Suppressor macrophage treated with lipopolysaccharide for 4 hours (primary cell): Measurements from ENCODE around the gene ST3GAL3.

Source experiments
- DNase-seq: peaks from one replicate; pipeline ENCODE4 v3.0.0-alpha.2; 2020

The ST3GAL3 gene

DNA sequence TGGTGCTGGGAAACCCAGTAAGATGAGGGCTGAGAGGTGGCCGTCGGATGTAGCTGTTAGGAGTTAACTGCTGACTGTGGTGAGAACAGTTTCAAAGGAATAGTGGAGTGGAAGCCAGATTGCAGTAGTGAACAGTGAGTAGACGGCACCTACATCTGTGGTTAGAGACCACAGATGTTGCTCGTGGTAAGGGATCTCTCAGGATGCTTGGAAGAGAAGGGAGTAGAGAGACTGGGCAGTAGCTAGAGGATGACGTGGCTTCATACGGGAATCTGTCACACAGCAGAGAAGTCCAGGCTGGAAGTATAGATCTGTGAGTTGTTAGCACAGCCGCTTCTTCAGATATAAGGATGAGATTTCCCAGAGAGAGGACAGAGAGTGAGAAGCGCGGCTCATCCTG is 218.5 kb downstream of the ST3GAL3 start:
- DNase-seq = no peak

DNA sequence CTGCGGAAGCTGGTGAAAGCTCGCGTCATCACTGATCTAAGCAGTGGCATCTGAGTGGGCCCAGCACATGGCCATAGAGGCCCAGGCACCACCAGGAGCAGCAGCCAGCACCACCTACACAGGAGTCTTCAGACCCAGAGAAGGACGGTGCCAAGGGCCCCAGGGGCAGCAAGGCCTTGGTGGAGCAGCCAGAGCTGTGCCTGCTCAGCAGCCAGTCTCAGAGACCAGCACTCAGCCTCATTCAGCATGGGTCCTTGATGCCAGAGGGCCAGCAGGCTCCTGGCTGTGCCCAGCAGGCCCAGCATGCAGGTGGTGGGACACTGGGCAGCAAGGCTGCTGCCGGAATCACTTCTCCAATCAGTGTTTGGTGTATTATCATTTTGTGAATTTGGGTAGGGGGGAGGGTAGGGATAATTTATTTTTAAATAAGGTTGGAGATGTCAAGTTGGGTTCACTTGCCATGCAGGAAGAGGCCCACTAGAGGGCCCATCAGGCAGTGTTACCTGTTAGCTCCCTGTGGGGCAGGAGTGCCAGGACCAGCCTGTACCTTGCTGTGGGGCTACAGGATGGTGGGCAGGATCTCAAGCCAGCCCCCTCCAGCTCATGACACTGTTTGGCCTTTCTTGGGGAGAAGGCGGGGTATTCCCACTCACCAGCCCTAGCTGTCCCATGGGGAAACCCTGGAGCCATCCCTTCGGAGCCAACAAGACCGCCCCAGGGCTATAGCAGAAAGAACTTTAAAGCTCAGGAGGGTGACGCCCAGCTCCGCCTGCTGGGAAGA is 223.0 kb downstream of the ST3GAL3 start:
- DNase-seq = no peak

DNA sequence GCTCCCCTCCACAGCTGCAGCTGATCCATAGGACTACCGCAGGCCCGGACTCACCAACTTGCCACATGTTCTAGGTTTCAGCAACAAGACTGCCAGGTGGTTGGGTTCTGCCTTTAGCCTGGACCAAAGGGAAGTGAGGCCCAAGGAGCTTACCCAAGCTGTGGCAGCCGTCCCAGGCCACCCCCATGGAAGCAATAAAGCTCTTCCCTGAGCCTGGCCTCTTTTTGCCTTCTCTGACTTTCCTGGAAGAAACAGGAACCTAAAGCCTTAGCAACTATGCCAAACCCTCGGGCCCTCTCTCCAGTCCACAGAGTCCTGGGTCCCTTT is 223.6 kb downstream of the ST3GAL3 start:
- no peak for DNase-seq

DNA sequence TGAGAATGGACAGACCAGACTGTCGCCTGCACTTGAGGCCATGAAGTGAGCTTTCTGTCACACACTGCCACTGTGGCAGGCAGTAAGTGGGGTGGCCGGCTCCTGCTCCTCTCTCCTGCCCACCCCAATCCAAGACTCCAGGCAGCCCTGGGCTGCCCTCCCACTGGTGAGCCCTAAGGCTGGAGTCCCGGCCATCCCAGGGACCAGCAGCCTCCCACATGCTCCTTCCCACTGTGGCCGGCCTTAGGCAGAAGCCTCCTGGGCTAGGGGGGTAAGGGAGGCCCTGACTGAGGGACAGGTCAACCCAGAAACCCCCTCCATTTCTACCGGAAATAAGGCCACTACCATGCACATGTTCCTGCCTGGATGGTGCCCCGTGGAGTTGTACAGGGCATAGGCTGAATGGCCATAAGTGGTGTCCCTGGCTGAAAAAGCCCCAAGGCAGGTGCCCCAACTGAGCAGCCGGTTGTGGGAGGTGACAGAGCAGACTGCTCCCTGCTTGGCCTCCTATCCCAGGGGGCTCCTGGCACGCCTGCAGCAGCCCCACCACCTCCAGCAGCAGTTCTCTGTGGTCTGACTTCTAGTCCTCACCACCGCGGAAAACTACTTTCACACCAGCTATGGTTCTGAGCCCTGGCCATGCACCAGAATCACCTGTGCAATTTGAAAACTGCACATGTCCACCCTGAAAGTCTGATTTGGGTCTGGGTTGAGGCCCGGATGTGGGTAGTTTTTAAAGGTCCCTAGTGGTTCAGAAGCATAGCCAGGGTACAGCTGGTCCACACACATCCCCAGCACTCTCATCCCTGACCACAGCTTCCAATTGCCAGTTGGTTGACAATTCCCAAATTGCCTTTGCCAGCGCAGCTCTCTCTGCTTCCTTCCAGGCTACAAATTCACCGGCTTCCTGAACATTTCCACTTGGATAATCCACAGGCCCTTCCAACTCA is 224.7 kb downstream of the ST3GAL3 start:
- no peak for DNase-seq

DNA sequence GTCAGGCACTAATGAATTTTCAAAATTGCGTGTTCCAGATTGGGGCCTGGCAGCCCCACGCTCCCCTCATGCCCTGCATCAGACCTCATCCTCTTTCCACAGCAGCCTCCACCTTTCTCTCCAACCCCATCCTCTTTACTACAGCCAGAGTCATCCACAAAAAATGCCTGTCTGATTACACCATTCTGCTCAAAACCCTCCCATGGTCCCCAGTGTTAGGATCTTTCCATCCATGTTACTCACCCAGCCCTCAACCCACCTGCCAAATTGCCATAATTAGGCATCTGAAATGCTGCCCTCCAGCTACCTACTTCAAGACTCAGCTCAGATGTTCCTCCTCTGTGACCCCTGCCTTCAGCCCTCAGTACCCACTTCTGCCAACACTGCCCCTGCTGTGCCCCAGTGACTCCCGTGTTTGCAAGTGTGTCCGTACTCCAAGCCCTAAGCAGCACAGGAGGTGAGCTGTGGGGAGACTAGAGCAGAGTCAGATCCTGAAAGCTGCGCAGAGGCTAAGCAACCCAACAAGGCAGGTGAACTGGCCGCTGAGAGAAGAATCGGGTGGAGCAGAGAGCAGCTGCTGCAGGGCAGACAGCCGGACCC is 225.6 kb downstream of the ST3GAL3 start:
- no peak for DNase-seq

DNA sequence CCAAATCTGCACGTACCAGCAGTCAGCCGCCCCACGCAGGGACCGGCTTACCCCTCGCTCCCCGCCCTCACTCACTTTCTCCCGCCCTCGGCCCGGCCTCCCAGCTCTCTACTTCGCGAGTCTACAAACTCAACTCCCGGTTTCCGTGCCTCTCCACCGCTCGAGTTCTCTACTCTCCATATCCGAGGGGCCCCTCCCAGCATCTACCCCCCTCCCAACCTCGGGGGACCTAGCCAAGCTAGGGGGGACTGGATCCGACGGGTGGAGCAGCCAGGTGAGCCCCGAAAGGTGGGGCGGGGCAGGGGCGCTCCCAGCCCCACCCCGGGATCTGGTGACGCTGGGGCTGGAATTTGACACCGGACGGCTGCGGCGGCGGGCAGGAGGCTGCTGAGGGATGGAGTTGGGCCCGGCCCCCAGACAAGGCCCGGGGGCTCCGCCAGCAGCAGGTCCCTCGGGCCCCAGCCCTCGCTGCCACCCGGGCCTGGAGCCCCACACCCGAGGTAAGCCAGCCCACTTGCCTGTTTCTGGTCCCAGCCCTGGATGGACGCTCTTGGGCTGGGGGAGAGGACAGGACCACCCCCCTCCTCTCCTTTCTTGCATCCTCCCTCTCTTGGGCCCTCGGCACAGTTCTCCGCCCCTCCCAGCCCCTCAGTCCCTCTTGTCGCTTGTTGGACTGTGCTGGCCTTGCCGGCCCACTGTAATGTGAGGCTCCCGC is 226.2 kb downstream of the ST3GAL3 start, which contains the start of gene ARTN:
Gene ARTN (plus strand): TSS at position 416 of the 715 bp plus-strand sequence. CDS start 1,856 bp downstream, outside the sequence.
- no peak for DNase-seq

DNA sequence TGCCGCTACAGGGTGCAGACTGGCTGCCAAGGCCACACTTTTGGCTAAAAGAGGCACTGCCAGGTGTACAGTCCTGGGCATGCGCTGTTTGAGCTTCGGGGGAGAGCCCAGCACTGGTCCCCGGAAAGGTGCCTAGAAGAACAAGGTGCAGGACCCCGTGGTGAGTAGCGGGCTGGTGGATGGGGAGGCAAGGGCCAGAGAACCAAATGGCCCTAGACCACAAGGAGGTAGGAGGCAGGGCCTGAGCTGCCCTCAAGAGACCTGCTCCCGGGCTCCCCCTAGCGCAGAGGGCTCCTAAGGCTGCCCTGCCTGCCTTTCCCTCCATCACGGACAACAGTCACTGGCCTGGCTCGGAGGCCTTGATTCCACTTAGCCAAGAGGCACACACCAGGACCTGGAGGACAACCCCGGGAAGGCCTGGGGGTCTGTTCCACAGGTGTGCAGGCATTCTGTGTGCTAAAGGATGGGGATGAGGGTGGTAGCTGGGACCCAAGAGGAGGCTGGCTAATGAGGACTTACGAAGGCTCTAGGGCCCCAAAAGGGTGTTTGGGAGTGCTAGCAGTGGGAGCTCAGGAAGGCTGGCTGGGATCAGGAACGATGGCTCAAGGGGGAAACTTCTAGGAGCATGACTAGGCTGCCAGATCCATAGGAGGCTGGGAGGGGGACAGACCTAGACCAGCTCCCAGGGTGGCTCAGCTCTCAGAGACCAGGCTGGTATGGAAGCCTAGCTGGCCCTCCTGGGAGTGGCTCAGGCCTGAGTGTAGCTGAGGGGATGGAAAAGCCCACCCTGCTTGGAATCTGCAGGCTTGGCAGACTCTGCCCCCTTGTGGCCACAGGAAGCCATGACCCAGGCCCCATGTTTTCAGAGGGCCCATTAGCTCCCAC is 227.0 kb downstream of the ST3GAL3 start:
- peak; percentile 84 for DNase-seq

DNA sequence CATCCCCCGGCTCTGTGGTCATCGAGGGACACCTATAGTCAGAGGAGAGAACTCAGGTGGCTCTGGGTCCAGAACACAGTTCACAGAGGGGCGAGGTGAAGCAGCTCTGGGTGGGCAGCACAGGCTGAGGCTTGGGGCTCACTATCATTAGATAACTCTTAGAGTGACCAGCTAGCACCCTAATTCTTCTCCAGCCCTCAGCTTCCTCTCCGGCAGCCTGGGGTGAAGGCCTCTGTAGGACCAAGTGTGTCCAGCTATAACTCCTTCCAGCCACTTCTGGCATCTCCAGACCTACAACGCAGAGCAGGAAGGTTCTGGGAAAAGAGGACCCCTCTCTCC is 227.6 kb downstream of the ST3GAL3 start:
- DNase-seq = no peak

DNA sequence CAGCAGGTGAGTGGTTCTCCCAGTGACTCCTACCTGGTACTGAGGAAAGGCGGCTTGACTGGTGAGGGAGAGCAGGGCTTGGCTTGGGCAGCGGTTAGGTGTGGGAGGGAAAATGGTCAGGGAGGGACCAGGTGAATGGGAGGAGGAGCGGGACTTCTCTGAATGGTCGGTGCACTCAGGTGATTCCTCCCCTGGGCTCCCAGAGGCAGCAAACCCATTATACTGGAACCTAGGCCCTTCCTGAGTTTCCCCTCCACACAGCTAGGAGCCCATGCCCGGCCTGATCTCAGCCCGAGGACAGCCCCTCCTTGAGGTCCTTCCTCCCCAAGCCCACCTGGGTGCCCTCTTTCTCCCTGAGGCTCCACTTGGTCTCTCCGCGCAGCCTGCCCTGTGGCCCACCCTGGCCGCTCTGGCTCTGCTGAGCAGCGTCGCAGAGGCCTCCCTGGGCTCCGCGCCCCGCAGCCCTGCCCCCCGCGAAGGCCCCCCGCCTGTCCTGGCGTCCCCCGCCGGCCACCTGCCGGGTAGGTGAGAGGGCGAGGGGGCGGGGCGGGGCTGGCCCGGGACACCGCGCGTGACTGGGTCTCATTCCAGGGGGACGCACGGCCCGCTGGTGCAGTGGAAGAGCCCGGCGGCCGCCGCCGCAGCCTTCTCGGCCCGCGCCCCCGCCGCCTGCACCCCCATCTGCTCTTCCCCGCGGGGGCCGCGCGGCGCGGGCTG is 228.5 kb downstream of the ST3GAL3 start:
- DNase-seq = no peak

DNA sequence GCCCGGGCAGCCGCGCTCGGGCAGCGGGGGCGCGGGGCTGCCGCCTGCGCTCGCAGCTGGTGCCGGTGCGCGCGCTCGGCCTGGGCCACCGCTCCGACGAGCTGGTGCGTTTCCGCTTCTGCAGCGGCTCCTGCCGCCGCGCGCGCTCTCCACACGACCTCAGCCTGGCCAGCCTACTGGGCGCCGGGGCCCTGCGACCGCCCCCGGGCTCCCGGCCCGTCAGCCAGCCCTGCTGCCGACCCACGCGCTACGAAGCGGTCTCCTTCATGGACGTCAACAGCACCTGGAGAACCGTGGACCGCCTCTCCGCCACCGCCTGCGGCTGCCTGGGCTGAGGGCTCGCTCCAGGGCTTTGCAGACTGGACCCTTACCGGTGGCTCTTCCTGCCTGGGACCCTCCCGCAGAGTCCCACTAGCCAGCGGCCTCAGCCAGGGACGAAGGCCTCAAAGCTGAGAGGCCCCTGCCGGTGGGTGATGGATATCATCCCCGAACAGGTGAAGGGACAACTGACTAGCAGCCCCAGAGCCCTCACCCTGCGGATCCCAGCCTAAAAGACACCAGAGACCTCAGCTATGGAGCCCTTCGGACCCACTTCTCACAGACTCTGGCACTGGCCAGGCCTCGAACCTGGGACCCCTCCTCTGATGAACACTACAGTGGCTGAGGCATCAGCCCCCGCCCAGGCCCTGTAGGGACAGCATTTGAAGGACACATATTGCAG is 229.3 kb downstream of the ST3GAL3 start:
- DNase-seq = peak; percentile 48

DNA sequence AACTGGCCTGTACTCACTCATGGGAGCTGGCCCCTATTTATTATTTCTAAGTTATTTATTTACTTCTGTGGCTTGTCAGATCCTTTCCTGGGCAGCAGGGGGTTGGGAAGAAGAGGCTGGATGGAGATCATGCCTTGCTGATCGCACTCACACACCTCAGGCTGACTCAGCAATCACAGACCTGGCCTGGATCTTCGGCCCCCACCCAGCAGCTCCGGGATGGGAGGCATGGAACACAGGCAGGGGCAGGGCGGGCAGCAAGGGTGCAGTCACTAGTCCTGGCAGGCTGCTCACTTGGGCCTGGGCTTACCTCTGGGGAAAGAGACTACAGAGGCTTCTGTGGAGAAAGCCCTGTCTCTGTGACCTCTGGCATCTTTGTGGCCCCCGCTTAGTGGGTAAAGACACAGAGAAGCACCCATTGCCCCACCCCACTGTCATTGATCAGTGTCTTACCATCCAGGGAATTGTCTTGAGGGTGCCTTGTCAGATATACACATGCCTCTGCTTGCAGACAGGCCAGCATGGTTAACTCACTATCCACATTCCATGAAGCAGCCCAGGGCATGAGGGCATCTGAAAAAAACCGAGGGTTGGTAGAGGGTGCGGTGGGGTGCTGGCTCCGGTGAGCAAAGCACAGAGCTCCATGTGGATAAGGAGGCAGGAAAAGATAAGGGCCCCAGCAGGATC is 230.0 kb downstream of the ST3GAL3 start:
- no peak for DNase-seq

DNA sequence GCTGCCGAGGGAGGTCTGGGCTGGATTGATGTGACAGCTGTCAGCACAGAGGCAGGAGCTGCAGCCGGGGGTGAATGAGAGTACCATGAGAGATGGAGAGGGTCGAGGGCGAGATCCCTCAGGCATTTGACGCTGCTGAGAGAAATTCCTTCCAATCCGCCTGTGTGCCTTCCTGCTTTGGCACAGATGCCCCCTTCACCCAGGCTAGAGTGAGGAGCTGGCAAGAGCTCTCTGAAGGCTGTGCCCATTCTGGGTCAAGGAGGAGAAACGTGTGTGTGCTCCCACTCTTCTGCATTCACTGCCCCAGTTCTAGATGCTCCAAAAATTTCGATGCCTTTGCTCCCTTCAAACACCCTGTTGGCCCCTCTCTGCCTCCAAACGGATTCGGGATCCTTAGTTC is 231.0 kb downstream of the ST3GAL3 start:
- DNase-seq = no peak

DNA sequence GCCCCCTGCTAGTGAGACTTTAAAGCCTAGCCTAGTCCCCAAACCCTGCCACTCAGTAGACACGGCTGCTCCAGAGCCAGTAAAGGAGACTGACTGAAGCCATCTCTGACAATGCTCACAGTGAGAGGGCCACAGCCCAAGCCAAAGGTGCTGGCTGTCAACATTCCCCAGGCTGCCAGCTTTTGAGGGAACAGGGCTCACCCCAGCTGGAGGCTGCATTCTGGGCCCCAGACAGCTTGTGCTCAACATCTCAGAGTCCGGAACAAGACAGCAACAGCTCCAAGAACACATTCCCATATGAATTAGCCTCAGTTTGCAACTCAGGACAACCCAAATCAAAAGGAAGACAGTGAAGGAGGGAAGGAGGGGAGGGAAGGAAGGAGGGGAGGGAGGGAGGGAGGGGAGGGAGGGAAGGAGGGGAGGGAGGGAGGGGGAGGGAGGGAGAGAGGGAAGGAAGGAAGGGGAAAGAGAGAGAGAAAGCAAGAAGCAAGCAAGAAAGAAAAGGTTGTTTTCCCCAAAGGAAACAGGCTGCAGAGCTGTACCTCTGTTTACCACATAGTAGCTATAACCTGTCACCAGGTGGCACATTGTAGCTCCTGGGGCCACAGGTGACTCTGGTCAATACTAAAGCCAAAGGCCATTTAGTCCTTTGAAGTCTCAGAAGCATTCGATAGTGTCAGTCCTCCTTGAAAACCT is 231.7 kb downstream of the ST3GAL3 start:
- DNase-seq = no peak

DNA sequence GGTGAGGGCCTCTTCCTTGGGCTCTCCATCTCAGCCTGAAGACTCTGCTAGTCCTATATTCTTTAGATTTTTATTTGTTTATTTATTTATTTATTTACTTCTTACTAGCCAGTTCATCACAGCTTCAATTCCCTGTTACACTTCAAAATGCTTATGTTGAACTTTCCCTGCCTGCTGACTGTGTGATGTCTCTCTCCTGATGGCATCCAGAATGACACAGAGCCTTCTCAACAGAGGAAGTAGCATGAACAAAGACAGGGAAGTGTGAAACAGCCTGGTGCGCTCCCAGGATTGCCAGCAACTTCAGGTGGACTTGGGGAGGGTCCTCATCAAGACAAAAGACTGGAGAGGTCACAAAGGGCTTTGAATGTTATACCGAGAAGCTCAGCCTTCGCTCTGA is 235.1 kb downstream of the ST3GAL3 start:
- DNase-seq = peak; percentile 32

DNA sequence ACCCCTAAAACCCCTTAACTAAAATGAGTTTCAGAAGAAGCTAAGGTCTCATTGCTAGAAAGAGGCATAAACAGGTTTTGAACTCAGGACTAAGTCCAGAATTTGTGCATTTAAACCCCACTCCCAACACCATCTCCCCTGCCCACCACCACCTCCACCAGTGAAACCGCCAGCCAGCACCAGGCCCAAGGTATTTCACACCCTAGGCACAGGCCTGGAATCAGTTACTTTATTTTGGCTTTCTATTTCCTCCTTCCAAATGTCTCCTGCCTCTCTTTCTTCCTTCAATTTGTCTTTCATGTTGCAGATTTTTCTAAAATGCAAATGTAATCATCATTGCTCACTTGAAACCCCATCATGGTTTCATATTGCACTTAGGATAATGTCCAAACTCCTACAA is 237.5 kb downstream of the ST3GAL3 start:
- no peak for DNase-seq

DNA sequence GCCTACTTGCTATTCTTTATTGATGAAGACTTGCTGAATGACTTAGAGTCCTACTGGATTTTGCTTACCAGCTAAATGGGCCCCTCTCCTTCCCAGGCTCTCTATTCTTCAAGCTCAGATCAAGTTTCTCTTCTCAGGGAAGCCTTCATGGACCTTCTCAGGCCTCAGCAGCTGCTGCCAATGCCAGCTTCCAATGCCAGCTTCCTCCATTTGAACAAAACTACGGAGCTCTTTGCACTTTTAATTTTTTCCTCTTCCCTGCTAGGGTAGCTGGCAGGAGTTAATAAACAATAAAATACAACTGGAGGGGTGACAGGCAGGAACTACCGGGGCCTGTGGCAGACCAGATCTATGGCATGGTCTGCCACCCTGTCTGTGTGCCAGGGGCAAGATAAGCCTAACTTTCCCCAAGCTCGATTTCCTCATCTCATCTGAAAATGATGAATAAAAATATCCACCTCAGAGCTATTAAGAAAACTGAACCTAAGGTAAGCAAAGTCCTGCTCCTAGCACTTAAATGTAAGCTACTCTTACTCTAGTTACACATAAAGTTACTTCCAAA is 238.4 kb downstream of the ST3GAL3 start:
- no peak for DNase-seq

DNA sequence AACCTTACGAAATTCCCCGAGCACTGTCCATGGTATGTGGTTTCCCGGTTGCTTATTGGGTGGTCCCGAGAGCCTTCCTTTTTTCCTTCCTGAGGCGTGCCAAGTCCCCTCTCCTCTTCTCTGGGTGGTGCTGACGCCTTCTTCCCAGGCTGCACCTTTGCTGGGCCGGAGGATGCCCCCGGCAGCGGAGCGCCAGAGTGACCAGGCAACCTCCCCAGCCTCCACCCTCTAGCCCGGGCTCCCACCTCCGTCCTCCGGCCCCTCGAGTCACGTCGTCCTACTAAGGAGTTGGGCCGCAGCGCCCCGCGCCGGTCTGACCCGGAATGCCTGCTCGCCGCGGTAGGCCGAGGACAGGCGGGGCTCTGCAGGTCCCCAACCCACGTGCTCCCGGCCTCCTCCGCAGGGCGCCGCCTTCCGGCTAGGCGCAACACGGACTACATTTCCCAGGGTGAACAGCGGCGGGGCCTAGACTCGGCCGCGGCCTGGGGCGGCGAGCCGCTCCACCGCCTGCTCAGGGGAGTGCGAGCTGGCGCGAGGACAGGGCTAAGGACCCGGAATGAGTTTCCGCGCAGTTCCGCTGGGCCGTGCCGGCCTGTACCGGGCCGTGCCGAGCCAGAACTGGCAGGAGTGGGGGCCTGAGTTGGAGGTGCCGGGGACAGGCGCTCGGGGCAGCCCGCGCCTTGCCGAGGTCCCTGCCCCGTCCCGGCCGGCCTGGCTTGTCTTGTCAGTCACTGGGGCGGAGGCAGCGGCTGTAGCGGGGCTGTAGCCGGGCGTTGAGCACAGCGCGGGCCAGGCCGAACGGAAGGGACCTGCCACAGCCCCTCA is 239.1 kb downstream of the ST3GAL3 start, which contains the start of gene IPO13:
Gene IPO13 (plus strand): TSS at position 715 of the 825 bp plus-strand sequence. CDS start 651 bp downstream, outside the sequence.
- peak; percentile 98 for DNase-seq
